ENCODE results near the gene IL17RA.

DNA sequence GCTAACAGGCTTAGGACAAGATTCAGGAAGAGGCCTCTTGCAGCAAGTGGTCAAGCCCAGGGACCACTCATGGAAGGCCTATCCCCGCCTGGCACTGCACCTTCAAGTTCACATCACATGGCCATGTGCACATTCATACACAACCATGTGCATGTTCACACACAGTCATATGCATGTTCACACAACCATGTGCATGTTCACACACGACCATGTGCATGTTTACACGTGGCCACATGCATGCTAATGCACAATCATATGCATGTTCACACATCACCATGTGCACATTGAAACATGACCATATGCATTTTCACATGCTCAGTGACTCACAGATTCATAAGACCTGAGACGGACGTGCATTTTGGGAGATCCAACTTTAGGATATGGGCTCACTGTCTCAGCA is 28.7 kb upstream of the IL17RA start:
- TF ChIP-seq, protein P1, sequence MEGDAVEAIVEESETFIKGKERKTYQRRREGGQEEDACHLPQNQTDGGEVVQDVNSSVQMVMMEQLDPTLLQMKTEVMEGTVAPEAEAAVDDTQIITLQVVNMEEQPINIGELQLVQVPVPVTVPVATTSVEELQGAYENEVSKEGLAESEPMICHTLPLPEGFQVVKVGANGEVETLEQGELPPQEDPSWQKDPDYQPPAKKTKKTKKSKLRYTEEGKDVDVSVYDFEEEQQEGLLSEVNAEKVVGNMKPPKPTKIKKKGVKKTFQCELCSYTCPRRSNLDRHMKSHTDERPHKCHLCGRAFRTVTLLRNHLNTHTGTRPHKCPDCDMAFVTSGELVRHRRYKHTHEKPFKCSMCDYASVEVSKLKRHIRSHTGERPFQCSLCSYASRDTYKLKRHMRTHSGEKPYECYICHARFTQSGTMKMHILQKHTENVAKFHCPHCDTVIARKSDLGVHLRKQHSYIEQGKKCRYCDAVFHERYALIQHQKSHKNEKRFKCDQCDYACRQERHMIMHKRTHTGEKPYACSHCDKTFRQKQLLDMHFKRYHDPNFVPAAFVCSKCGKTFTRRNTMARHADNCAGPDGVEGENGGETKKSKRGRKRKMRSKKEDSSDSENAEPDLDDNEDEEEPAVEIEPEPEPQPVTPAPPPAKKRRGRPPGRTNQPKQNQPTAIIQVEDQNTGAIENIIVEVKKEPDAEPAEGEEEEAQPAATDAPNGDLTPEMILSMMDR (optimal IDR thresholded peaks at IDR 0.05 in 1 of 3, IDR thresholded peaks at IDR 0.05 in 1 of 3, conservative IDR thresholded peaks at IDR 0.05 in 1 of 3; ENCODE audit: extremely low read depth in 1 of 3, insufficient read depth in 2 of 3, low read length in 3 of 3): no peak
- TF ChIP-seq EZH2 (IDR thresholded peaks at IDR 0.05; ENCODE audit: low read length): no peak

Measured in keratinocyte (primary cell).